ENCODE measurements around the gene ZNF263. TPM values are rescaled to one million over a fixed set of nuclear protein-coding genes. Genes with fewer than 3 reads are reported as not detected.
A peak's percentile ranks its signal among the peaks of the same experiment; 100 is the strongest.

The ZNF263 gene
- total RNA-seq, 1 experiment from 2014 or later: 30.9 TPM

DNA sequence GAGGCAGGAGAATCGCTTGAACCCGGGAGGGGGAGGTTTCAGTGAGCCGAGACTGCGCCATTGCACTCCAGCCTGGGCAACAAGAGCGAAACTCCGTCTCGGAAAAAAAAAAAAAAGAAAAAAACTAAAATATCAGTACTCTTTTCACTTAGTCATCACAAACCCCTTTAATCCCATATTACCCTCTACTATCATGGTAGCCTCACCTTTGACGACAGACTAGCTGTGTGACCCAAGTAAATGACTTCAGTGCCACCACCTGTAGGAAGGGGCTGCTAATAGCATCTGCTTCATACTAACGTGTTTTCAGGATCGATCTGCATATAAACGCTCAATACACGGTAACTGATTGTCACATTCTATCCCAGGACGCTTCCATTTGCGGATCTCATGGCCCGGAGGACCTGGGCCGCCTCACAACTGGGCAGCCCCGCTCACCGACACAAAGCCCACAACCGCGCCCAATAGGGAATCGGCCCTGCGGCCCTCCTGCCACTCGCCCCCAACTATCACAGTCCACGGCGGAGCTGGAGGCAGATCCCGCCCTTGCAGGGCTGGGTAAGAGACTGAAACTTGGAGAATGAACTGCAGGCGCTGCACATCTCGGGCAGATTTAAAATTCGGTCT is 1.1 kb upstream of the ZNF263 start:
- no TSS peak for BruUV-seq (replicated peaks)
- no peak for TF ChIP-seq CTCF (IDR thresholded peaks at IDR 0.05; ENCODE audit: unreplicated experiment)
- intact Hi-C loops (cut with micrococcal nuclease): loop anchor here (1.0 kb wide), 2 partner anchors 47 to 99 kb away; partner anchors contain the start of gene ZNF200
- Mint-ChIP-seq H3K27me3 (ENCODE audit: insufficient read depth, unreplicated experiment) (no peaks in the 10 kb centered on the region), H3K4me3 (ENCODE audit: unreplicated experiment) (peak overlapping the region; percentile 96), H3K27ac (ENCODE audit: low read depth, unreplicated experiment) (peak overlapping the region; percentile 99), H3K36me3 (ENCODE audit: insufficient read depth, unreplicated experiment) (peaks cover 40% of the 10 kb centered on the region), H3K4me1 (ENCODE audit: insufficient read depth, unreplicated experiment) (no peaks in the 10 kb centered on the region), H3K9me3 (ENCODE audit: unreplicated experiment) (no peaks in the 10 kb centered on the region)
- ChIA-PET CTCF (interaction anchor here (0.6 to 1.3 kb wide), 3 partner anchors 15 to 313 kb away, joined by 3 read pairs; no protein-coding TSS in a partner anchor), POLR2A (interaction anchor here (0.7 to 11.6 kb wide), 22 partner anchors 8 to 218 kb away, joined by 3 to 161 read pairs (median 8); partner anchors contain the start of genes CLUAP1, NAA60, TIGD7 and ZNF174)
- no peak for DNase-seq (ENCODE audit: unreplicated experiment)

DNA sequence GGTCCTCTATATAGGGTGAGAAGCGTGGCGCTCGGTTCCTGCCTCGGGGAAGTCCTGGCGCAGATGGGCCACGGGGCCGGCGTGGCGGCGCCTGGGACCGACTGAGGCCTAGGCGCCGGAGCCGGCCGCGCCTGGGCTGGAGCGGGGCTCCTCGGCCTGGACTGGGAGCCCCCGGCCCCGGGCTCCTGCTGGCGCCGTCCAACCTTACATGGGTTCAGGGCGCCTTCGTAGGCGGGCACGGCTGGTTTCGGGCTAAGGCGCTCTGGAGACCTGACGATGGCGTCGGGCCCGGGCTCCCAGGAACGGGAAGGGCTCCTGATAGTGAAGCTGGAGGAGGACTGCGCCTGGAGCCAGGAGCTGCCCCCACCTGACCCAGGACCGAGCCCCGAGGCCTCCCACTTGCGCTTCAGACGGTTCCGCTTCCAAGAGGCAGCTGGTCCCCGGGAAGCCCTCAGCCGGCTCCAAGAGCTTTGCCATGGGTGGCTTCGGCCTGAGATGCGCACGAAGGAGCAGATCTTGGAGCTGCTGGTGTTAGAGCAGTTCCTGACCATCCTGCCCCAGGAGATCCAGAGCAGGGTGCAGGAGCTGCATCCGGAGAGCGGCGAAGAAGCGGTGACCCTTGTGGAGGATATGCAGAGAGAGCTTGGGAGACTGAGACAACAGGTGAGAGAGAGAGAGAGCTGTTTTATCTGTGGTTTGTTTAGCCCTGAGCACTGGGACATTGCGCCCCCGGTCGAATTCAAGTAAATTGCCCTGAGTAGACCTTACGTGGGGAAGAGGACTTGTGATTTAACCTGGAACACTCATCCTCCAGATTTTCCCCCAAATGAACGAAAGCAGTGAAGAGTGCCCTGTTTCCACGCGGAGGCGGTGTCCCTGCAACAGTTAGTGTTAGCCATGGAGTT is 504 bp downstream of the ZNF263 start:
- H3K27me3 Mint-ChIP-seq (ENCODE audit: insufficient read depth, unreplicated experiment): no peaks in the 10 kb centered on the region
- CTCF ChIA-PET: interaction anchor here (0.7 to 1.0 kb wide), 4 partner anchors 19 to 762 kb away, joined by 4 read pairs; no protein-coding TSS in a partner anchor
- BruUV-seq (replicated peaks): TSS peak; percentile 48
- no peaks in the 10 kb centered on the region for H3K4me1 Mint-ChIP-seq (ENCODE audit: insufficient read depth, unreplicated experiment)
- intact Hi-C loops (cut with micrococcal nuclease): loop anchor here (1.0 kb wide), 1 partner anchor 19 kb away; no protein-coding TSS in a partner anchor
- H3K27ac Mint-ChIP-seq (ENCODE audit: low read depth, unreplicated experiment): peak overlapping the region; percentile 99
- H3K36me3 Mint-ChIP-seq (ENCODE audit: insufficient read depth, unreplicated experiment): peaks cover 55% of the 10 kb centered on the region
- POLR2A ChIA-PET: interaction anchor here (0.5 to 11.6 kb wide), 29 partner anchors 8 to 970 kb away, joined by 3 to 161 read pairs (median 6); partner anchors contain the start of genes CLUAP1, NAA60, TIGD7 and ZNF174
- H3K9me3 Mint-ChIP-seq (ENCODE audit: unreplicated experiment): no peaks in the 10 kb centered on the region
- DNase-seq (ENCODE audit: unreplicated experiment): no peak
- H3K4me3 Mint-ChIP-seq (ENCODE audit: unreplicated experiment): peak overlapping the region; percentile 96
- no peak for TF ChIP-seq CTCF (IDR thresholded peaks at IDR 0.05; ENCODE audit: unreplicated experiment)

GRCh38 chr16:3285131-3285530 is 1.8 kb downstream of the ZNF263 start:
- no peak for DNase-seq (ENCODE audit: unreplicated experiment)
- intact Hi-C loops (cut with micrococcal nuclease): no loop called here
- TF ChIP-seq CTCF (IDR thresholded peaks at IDR 0.05; ENCODE audit: unreplicated experiment): no peak
- ChIA-PET POLR2A (interaction anchor here (1.4 to 11.6 kb wide), 6 partner anchors 20 to 216 kb away, joined by 4 to 161 read pairs (median 30); partner anchors contain the start of genes CLUAP1, TIGD7, ZNF174 and ZNF200), CTCF (interaction anchor here (0.9 kb wide), 1 partner anchor 13 kb away, joined by 3 read pairs; no protein-coding TSS in a partner anchor)
- H3K27ac Mint-ChIP-seq (ENCODE audit: low read depth, unreplicated experiment): no peak overlapping the region
- H3K27me3 Mint-ChIP-seq (ENCODE audit: insufficient read depth, unreplicated experiment): no peaks in the 10 kb centered on the region
- peaks cover 66% of the 10 kb centered on the region for H3K36me3 Mint-ChIP-seq (ENCODE audit: insufficient read depth, unreplicated experiment)
- no TSS peak for BruUV-seq (replicated peaks)
- H3K4me1 Mint-ChIP-seq (ENCODE audit: insufficient read depth, unreplicated experiment): no peaks in the 10 kb centered on the region
- H3K4me3 Mint-ChIP-seq (ENCODE audit: unreplicated experiment): peak overlapping the region; percentile 96
- H3K9me3 Mint-ChIP-seq (ENCODE audit: unreplicated experiment): no peaks in the 10 kb centered on the region

Data from MCF 10A (cell line).